HCT116 (cell line): ENCODE measurements around the gene TUB. TPM values are rescaled to one million over a fixed set of nuclear protein-coding genes. Genes with fewer than 3 reads are reported as not detected.

Experiments used
- ATAC-seq: fragments of 200-7000 bp; cut with Tn5 transposase; 2 replicates; pipeline ENCODE4 v1.9.1; 2020; ENCODE audit warnings: mild to moderate bottlenecking, moderate library complexity
- BruUV-seq: library from RNA; stranded (reverse); fragments of 400-500 nt; replicated peaks from 2 replicates; lab custom pipeline; 2021; lab: Mats Ljungman, UMichigan
- CTCF ChIA-PET: fragments of 300-600 bp; sonication (Branson Sonifier 250); formaldehyde crosslinking; loops from one replicate; lab custom pipeline; 2021; ENCODE audit warnings: antibody characterized with exemption; lab: Charles Lee
- POLR2A ChIA-PET: fragments of 300-600, 350-600 bp; sonication (Branson Sonifier 250); formaldehyde crosslinking; loops from one replicate; lab custom pipeline; 2021; ENCODE audit warnings: antibody characterized with exemption; lab: Charles Lee
- RAD21 ChIA-PET, 2 experiments: fragments of 300-600 bp; sonication (Branson Sonifier 250); formaldehyde crosslinking; loops; one replicate each; lab custom pipeline; 2023; ENCODE audit warnings: low total read pairs in 2 of 2; ENCODE audit not compliant: uncharacterized antibody in 2 of 2, unreplicated experiment in 2 of 2, low non-redundant PET in 1 of 2; lab: Charles Lee
- DNase-seq: peaks from one replicate; pipeline ENCODE4 v3.0.0-alpha.2; 2010; ENCODE audit warnings: low read depth, low spot score
- H2AFZ ChIP-seq: fragments of 200-600 bp; shearing (Covaris generic), sonication (generic); 2 replicates; pipeline ENCODE4 v1.6.1; 2017; ENCODE audit warnings: low read depth, mixed run types, mixed read lengths, antibody characterized with exemption, low read length; ENCODE audit not compliant: poor library complexity, severe bottlenecking
- H3K27ac ChIP-seq: 2 replicates; pipeline ENCODE4 v1.5.1; 2012; ENCODE audit warnings: low read depth, low read length
- H3K27me3 ChIP-seq: fragments of 200-600 bp; sonication (generic); 2 replicates; pipeline ENCODE4 v1.6.1; 2016; ENCODE audit warnings: mixed run types, low read length, mixed read lengths; ENCODE audit not compliant: insufficient read depth
- H3K36me3 ChIP-seq, 2 experiments: fragments of 200-500 bp in 1 of 2; fragments of 200-600 bp in 1 of 2; sonication (Bioruptor generic) in 1 of 2; sonication (generic) in 1 of 2; 2 replicates each; pipeline versions ENCODE4 v1.5.1 to v1.6.1; 2014 to 2016; ENCODE audit warnings: low read length in 2 of 2, inconsistent platforms in 1 of 2, mixed read lengths in 1 of 2, mixed run types in 1 of 2; ENCODE audit not compliant: insufficient read depth in 2 of 2, control insufficient read depth in 1 of 2
- H3K4me1 ChIP-seq, 2 experiments: fragments of 200-600 bp in 1 of 2; sonication (generic) in 1 of 2; 2 replicates each; pipeline versions ENCODE4 v1.5.1 to v1.6.1; 2012 to 2017; ENCODE audit warnings: low read length in 2 of 2, inconsistent platforms in 1 of 2, mild to moderate bottlenecking in 1 of 2, mixed read lengths in 1 of 2, mixed run types in 1 of 2, moderate library complexity in 1 of 2; ENCODE audit not compliant: insufficient read depth in 2 of 2, control insufficient read depth in 1 of 2
- H3K4me2 ChIP-seq: fragments of 200-600 bp; sonication (generic); 2 replicates; pipeline ENCODE4 v1.6.1; 2017; ENCODE audit warnings: mixed run types, low read length, mixed read lengths
- H3K4me3 ChIP-seq, 2 experiments: fragments of 200-600 bp in 1 of 2; sonication (generic) in 1 of 2; replicated peaks in 1 of 2; 2 replicates each; pipeline ENCODE4 v1.5.1; 2011 to 2016; ENCODE audit warnings: low read length in 2 of 2, control low read depth in 1 of 2, low read depth in 1 of 2, mild to moderate bottlenecking in 1 of 2, mixed read lengths in 1 of 2, mixed run types in 1 of 2
- H3K79me2 ChIP-seq: fragments of 200-600 bp; sonication (generic); 2 replicates; pipeline ENCODE4 v1.6.1; 2017; ENCODE audit warnings: mild to moderate bottlenecking, mixed run types, low read length, moderate library complexity, mixed read lengths; ENCODE audit not compliant: insufficient read depth
- H3K9ac ChIP-seq: fragments of 200-600 bp; sonication (generic); 2 replicates; pipeline ENCODE4 v1.6.1; 2016; ENCODE audit warnings: low read length, mixed read lengths
- H3K9me2 ChIP-seq: fragments of 200-600 bp; sonication (generic), shearing (Covaris generic); 2 replicates; pipeline ENCODE4 v1.6.1; 2017; ENCODE audit warnings: mixed run types, mild to moderate bottlenecking, moderate library complexity; ENCODE audit not compliant: insufficient read depth
- H3K9me3 ChIP-seq, 2 experiments: fragments of 200-500 bp in 1 of 2; fragments of 200-600 bp in 1 of 2; sonication (Bioruptor generic) in 1 of 2; sonication (generic) in 1 of 2; 2 replicates each; pipeline ENCODE4 v1.6.1; 2014 to 2017; ENCODE audit warnings: low read length in 2 of 2, mixed read lengths in 2 of 2, inconsistent platforms in 1 of 2, low read depth in 1 of 2, mild to moderate bottlenecking in 1 of 2, mixed run types in 1 of 2, moderate library complexity in 1 of 2; ENCODE audit not compliant: control insufficient read depth in 1 of 2, insufficient read depth in 1 of 2
- H4K20me1 ChIP-seq: fragments of 200-600 bp; sonication (generic), shearing (Covaris generic); 2 replicates; pipeline ENCODE4 v1.6.1; 2017; ENCODE audit warnings: mixed run types, mild to moderate bottlenecking, moderate library complexity; ENCODE audit not compliant: insufficient read depth
- CEBPB ChIP-seq: IDR thresholded peaks from 2 replicates; pipeline ENCODE4 v1.6.1; 2012; ENCODE audit warnings: low read depth
- CTCF ChIP-seq, 3 experiments: fragments of 200-600 bp in 1 of 3; sonication (generic) in 1 of 3; IDR thresholded peaks in 2 of 3; conservative IDR thresholded peaks in 1 of 3; 2 replicates each; pipeline ENCODE4 v1.5.1; 2012 to 2017; ENCODE audit warnings: low read depth in 2 of 3, low read length in 2 of 3, antibody characterized with exemption in 1 of 3, borderline replicate concordance in 1 of 3, control low read depth in 1 of 3, mild to moderate bottlenecking in 1 of 3, mixed read lengths in 1 of 3, mixed run types in 1 of 3, moderate library complexity in 1 of 3; ENCODE audit not compliant: insufficient read depth in 1 of 3
- ELF1 ChIP-seq: IDR thresholded peaks from 2 replicates; pipeline ENCODE4 v1.6.1; 2012; ENCODE audit warnings: low read depth, borderline replicate concordance
- EZH2 ChIP-seq: fragments of 200-600 bp; sonication (generic); IDR thresholded peaks from 2 replicates; pipeline ENCODE4 v1.6.1; 2017; ENCODE audit warnings: antibody characterized with exemption, mixed run types
- EZH2phosphoT487 ChIP-seq: fragments of 200-600 bp; IDR thresholded peaks from 2 replicates; pipeline ENCODE4 v1.6.1; 2018; ENCODE audit warnings: antibody characterized with exemption, borderline replicate concordance
- POLR2A ChIP-seq: IDR thresholded peaks from 2 replicates; pipeline ENCODE4 v1.7.0; 2011; ENCODE audit warnings: borderline replicate concordance; ENCODE audit not compliant: insufficient read depth, insufficient read length; ENCODE audit errors: extremely low read depth
- RAD21 ChIP-seq: IDR thresholded peaks from 2 replicates; pipeline ENCODE4 v1.6.1; 2012; ENCODE audit warnings: low read depth, mild to moderate bottlenecking
- SIN3A ChIP-seq: IDR thresholded peaks from 2 replicates; pipeline ENCODE4 v1.6.1; 2012; ENCODE audit warnings: low read depth
- SP1 ChIP-seq: IDR thresholded peaks from 2 replicates; pipeline ENCODE4 v1.6.1; 2012; ENCODE audit warnings: low read depth
- ZBTB33 ChIP-seq: IDR thresholded peaks from 2 replicates; pipeline ENCODE4 v1.6.1; 2011; ENCODE audit warnings: mild to moderate bottlenecking, low read length, moderate library complexity; ENCODE audit not compliant: insufficient replicate concordance; ENCODE audit errors: extremely low read depth
- intact Hi-C: fragments of 100-400 bp; cut with micrococcal nuclease; formaldehyde crosslinking; loops from 2 replicates; pipeline ENCODE4 v1.10.0; 2022
- total RNA-seq: library from RNA; stranded (reverse); gene quantifications from one replicate; pipeline ENCODE4 v1.2.1, GENCODE V29; 2021; ENCODE audit not compliant: unreplicated experiment

The TUB gene
- total RNA-seq, 1 experiment from 2014 or later = 0.02 TPM

GRCh38 chr11:8034604-8035190, 46.3 kb upstream of the TUB start:
- CTCF ChIA-PET = interaction anchor here (0.6 to 4.3 kb wide), 5 partner anchors 16 to 65 kb away, joined by 4 to 57 read pairs (median 9); no protein-coding TSS in a partner anchor
- intact Hi-C loops = no loop called here
- TF ChIP-seq POLR2A = no peak
- no peak for TF ChIP-seq ELF1
- TF ChIP-seq ZBTB33 = no peak
- TF ChIP-seq EZH2 = no peak
- TF ChIP-seq SP1 = no peak
- no peak for TF ChIP-seq CEBPB
- no peak for TF ChIP-seq CTCF (IDR thresholded peaks at IDR 0.05 in 2 of 3, conservative IDR thresholded peaks at IDR 0.05 in 1 of 3; ENCODE audit: borderline replicate concordance in 1 of 3, insufficient read depth in 1 of 3, low read depth in 2 of 3, low read length in 2 of 3)
- TF ChIP-seq EZH2phosphoT487 = no peak
- no peak for TF ChIP-seq SIN3A
- no peak for TF ChIP-seq RAD21
- H3K27ac ChIP-seq = no peak overlapping the region
- H3K4me2 ChIP-seq = no peak overlapping the region
- H3K4me3 ChIP-seq = no peak overlapping the region
- no peak overlapping the region for H3K9ac ChIP-seq
- H3K9me2 ChIP-seq = no peaks in the 10 kb centered on the region
- ATAC-seq (no peak), DNase-seq (no peak)
- POLR2A ChIA-PET = no interaction called here
- H2AFZ ChIP-seq = no peak overlapping the region
- RAD21 ChIA-PET = interaction anchor here in 1 of 2 experiments (2.4 kb wide), 1 partner anchor 56 kb away, joined by 9 read pairs; no protein-coding TSS in a partner anchor
- H3K9me3 ChIP-seq = no peaks in the 10 kb centered on the region
- no TSS peak for BruUV-seq
- H3K79me2 ChIP-seq = no peaks in the 10 kb centered on the region
- H3K36me3 ChIP-seq = no peaks in the 10 kb centered on the region
- no peaks in the 10 kb centered on the region for H4K20me1 ChIP-seq
- peaks cover 0 to 10% of the 10 kb centered on the region in 2 experiments; a peak in 2 of 4 replicates for H3K4me1 ChIP-seq
- no peaks in the 10 kb centered on the region; the same call in 1 of the 2 replicates for H3K27me3 ChIP-seq
